ENCODE data around the gene CHD6. TPM values are rescaled to one million over a fixed set of nuclear protein-coding genes. Genes with fewer than 3 reads are reported as not detected.

CHD6 gene
- total and polyA plus RNA-seq, 2 of the 13 experiments (the other 11 are each of a cell fraction or from before 2014, with no cell fraction given), result 14.4 to 52.0 TPM

GRCh38 chr20:41428285-41428684 is 189.9 kb downstream of the CHD6 start (continued):
- TF ChIP-seq FOXP1 (IDR thresholded peaks at IDR 0.05), result no peak; the same call in 1 of the 2 replicates
- TF ChIP-seq FOXP1 (CRISPR knock-in tag; IDR thresholded peaks at IDR 0.05), result peak; percentile 84
- no peak for TF ChIP-seq ZBTB46 (CRISPR knock-in tag; IDR thresholded peaks at IDR 0.05; ENCODE audit: borderline replicate concordance)
- no peak for TF ChIP-seq DZIP1 (CRISPR knock-in tag; IDR thresholded peaks at IDR 0.05)
- TF ChIP-seq ZNF841 (CRISPR knock-in tag; IDR thresholded peaks at IDR 0.05; ENCODE audit: borderline replicate concordance), result no peak
- TF ChIP-seq ZNF282 (IDR thresholded peaks at IDR 0.05; ENCODE audit: partially characterized antibody), result no peak
- no peak for TF ChIP-seq ZNF275 (CRISPR knock-in tag; IDR thresholded peaks at IDR 0.05; ENCODE audit: borderline replicate concordance)
- no peak for TF ChIP-seq ZNF441 (CRISPR knock-in tag; IDR thresholded peaks at IDR 0.05; ENCODE audit: borderline replicate concordance)
- no peak for TF ChIP-seq ZNF335 (CRISPR knock-in tag; IDR thresholded peaks at IDR 0.05)
- TF ChIP-seq ZNF296 (CRISPR knock-in tag; conservative IDR thresholded peaks at IDR 0.05), result no peak
- no peak for TF ChIP-seq CREB1 (IDR thresholded peaks at IDR 0.05)
- TF ChIP-seq CREB1 (CRISPR knock-in tag; IDR thresholded peaks at IDR 0.05), result peak; percentile 25; the same call in 1 of the 2 replicates
- no peak for TF ChIP-seq TBL1XR1 (IDR thresholded peaks at IDR 0.05; ENCODE audit: borderline replicate concordance, low read length, partially characterized antibody)
- no peak for TF ChIP-seq MIER2 (CRISPR knock-in tag; IDR thresholded peaks at IDR 0.05)
- no peak for TF ChIP-seq HOXA5 (CRISPR knock-in tag; IDR thresholded peaks at IDR 0.05)
- TF ChIP-seq ZNF619 (CRISPR knock-in tag; IDR thresholded peaks at IDR 0.05), result no peak
- no peak for TF ChIP-seq ZFP1 (CRISPR knock-in tag; IDR thresholded peaks at IDR 0.05)
- no peak for TF ChIP-seq PAF1 (CRISPR knock-in tag; IDR thresholded peaks at IDR 0.05)
- TF ChIP-seq ZFP90 (CRISPR knock-in tag; IDR thresholded peaks at IDR 0.05; ENCODE audit: borderline replicate concordance), result no peak
- TF ChIP-seq GTF3A (CRISPR knock-in tag; conservative IDR thresholded peaks at IDR 0.05), result no peak
- no peak for TF ChIP-seq POLR2AphosphoS2 (IDR thresholded peaks at IDR 0.05; ENCODE audit: low read depth, low read length)
- TF ChIP-seq ZNF549 (CRISPR knock-in tag; IDR thresholded peaks at IDR 0.05), result no peak
- TF ChIP-seq SIX4 (CRISPR knock-in tag; IDR thresholded peaks at IDR 0.05), result no peak
- no peak for TF ChIP-seq HNRNPL (IDR thresholded peaks at IDR 0.05; ENCODE audit: low read depth, low read length)
- no peak for TF ChIP-seq FOXA1 (IDR thresholded peaks at IDR 0.05)
- peak; percentile 73 for TF ChIP-seq FOXA1 (CRISPR knock-in tag; IDR thresholded peaks at IDR 0.05)
- TF ChIP-seq ZBTB25 (CRISPR knock-in tag; IDR thresholded peaks at IDR 0.05), result no peak
- TF ChIP-seq RBM22 (optimal IDR thresholded peaks at IDR 0.05; ENCODE audit: low read length), result no peak
- TF ChIP-seq ZNF367 (CRISPR knock-in tag; IDR thresholded peaks at IDR 0.05; ENCODE audit: borderline replicate concordance), result no peak
- TF ChIP-seq HDAC1 (CRISPR knock-in tag; IDR thresholded peaks at IDR 0.05), result no peak

Data from HepG2 (cell line).